Activated CD4-positive, alpha-beta T cell treated with anti-CD3 and anti-CD28 coated beads, Interleukin-2, amount 50 U/mL, for 1 hour (primary cell): Measurements from ENCODE around the gene ELOVL1.
"Not testable (repeated sequence)": the region's sequence is repeated elsewhere in the genome, so short reads cannot be mapped to it uniquely, and the experiment has no call there.

Experiments
- DNase-seq: peaks from one replicate; pipeline ENCODE4 v3.0.0-alpha.2; 2020

ELOVL1 gene

GRCh38 chr1:43367904-43368645 is at the start of gene ELOVL1:
TSS of gene ELOVL1 (minus strand) at chr1:43368011. CDS start at chr1:43365609, 2,402 bp downstream.
- peak; percentile 72 for DNase-seq

DNA sequence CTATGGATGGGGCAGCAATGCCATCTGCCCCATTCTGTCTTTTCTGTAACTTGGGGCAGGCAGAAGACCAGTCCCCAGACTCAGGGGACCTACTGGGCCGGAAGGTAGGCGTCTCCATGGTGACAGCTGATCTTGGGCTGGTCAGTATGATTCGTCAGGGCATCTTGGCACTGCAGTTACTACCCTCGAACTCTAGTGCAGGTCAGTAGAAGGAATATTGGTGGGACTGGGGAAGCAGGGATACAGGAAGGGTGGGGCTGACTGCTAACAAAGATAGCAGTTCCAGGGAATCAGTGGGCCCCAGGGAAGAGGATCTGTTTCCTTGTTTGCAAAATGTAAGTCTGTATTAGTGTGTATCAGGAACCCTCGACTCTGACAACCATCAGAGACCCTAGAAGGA is 48.1 kb upstream of the ELOVL1 start:
- DNase-seq = no peak

- DNase-seq = peak; percentile 64
These were observed 46.9 kb upstream of the ELOVL1 start for GRCh38 chr1:43414634-43415223.

DNA sequence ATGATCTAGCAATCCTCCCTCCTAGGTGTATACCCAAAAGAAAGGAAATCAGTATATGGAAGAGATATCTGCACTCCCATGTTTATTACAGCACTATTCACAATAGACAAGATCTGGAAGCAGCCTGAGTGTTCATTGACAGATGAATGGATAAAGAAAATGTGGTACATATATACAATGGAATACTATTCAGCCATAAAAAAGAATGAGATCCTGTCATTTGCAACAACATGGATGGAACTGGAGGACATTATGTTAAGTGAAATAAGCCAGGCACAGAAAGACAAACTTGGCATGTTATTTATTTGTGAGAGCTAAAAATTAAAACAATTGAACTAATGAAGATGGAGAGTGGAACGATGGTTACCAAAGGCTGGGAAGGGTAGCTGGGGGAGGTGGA is 45.6 kb upstream of the ELOVL1 start:
- not testable (repeated sequence) for DNase-seq

DNA sequence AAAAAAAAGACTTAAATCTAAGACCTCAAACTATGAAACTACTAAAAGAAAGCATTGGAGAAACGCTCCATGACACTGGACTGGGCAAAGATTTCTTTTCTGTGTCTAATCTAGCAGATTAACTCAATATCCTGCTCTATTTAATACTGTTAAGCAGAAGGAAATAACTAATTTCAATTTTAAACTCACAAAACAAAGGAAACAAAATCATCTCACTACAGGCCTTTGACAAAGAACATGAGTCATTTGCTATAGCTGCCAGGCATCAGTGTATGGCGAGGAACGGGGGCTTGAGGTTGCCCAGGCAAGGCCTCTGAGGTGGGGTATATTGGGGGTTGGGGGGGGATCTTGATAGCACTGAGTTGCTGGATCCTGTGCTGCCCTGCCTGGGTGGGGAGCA is 42.8 kb upstream of the ELOVL1 start:
- DNase-seq = no peak

DNA sequence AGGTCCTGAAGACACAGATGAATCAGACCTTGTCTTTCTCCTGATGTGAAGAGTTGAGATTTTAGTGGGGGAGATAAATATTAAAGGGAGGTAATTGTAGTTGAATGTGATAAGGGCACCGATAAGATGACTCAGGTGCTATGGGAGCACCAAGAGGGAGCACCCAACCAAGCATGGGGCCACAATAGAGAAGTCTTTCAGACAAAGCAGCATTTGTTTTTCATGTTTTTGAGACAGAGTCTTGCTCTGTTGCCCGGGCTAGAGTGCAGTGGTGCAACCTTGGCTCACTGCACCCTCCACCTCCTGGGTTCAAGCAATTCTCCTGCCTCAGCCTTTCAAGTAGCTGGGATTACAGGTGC is 38.0 kb upstream of the ELOVL1 start:
- no peak for DNase-seq

DNA sequence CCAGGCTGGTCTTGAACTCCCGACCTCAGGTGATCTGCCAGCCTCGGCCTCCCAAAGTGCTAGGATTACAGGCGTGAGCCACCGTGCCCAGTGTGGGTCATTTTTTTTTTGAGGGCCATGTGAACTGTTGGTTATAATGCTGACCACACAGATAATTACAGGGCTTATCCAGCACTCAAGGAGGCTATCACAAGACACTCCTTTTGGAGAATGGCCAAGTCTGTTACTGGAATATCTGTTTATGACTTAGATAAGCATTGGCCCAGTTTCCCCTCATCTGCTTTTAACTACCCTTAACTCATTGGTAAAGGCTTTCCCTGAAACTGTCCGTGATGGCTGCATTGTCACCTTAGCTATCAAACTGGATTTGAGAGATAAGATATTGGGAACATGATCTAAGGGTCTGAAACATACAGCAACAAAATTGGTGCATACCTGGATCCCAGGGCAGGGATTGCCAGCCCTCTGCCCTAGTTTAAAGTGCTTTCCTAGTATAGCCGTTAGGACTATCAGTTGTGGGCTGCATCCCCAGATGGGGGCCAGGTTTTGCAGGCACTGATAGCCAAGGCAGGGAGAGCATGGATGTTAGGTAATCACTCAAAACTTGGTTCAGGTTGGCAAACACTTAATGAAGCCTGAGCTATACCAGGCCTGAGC is 37.5 kb upstream of the ELOVL1 start:
- no peak for DNase-seq

- no peak for DNase-seq
These were observed 36.5 kb upstream of the ELOVL1 start for GRCh38 chr1:43404353-43404752.

- no peak for DNase-seq
These were observed 34.5 kb upstream of the ELOVL1 start for GRCh38 chr1:43402089-43402865.

- not testable (repeated sequence) for DNase-seq
These were observed 32.6 kb upstream of the ELOVL1 start for GRCh38 chr1:43400441-43400840.

- DNase-seq = no peak
These were observed 30.4 kb upstream of the ELOVL1 start for GRCh38 chr1:43398227-43398626.

DNA sequence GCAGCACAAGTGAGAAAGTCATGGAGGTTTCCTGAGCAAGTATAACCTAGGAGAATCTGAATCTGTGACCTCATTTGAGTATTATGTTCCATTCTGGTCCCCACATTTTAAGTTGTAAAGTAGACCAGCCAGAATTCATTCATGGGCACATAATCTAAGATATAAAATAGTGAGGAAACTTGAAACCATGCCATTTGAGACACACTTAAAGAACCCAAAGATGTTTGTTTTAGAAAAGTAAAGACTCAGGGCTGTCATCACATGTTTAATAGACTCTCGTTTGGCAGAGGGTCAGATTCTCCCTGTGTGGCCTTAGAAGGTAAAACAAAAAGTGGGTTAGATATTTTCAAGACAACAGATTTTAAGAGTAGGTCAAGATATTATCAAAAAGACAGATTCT is 28.2 kb upstream of the ELOVL1 start:
- DNase-seq = no peak

DNA sequence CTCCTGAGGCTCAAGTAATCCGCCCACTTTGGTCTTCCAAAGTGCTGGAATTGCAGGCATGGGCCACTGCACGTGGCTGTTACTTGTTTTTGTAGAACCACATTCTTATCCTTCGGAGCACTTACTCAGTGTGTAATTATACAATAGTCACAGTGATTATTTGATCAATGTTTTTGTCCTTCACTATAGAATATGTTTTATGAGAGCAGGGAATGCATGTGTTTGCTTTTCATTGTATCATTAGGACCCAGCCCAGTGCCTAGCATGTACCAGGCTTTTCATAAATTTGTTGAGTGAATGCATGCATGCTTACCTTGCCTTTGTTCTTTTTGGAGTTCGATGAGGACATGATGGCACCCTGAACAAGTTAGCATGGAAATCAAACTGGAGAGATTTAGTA is 27.7 kb upstream of the ELOVL1 start:
- no peak for DNase-seq

GRCh38 chr1:43392702-43393101 is 24.9 kb upstream of the ELOVL1 start:
- DNase-seq = no peak

- peak; percentile 92 for DNase-seq
These were observed 21.8 kb upstream of the ELOVL1 start, which contains the start of the genes MED8 and SZT2 for GRCh38 chr1:43389326-43390313. TSS of gene MED8 (minus strand) at chr1:43389800. CDS start at chr1:43389764, 36 bp downstream. TSS of gene SZT2 (plus strand) at chr1:43389899. CDS start at chr1:43389969, 70 bp downstream.

DNA sequence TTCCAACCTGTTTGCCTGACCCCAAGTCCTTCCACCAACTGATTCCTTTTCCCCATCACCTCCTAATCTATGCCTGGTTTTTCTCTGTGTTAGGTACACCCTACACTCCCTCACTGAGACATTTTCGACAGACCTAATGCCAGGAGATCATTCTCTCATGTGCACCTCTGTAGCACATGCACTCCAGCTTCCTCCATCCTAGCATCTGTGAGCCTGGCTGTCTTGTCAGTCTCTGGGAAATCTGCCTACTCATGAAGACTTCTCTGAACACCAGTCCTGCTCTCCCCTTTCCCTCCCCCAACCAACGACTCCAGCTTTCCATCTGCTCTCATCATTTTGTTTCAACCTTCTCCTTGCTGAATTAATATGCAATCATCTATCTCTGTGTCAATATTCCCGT is 20.8 kb upstream of the ELOVL1 start:
- DNase-seq = no peak

DNA sequence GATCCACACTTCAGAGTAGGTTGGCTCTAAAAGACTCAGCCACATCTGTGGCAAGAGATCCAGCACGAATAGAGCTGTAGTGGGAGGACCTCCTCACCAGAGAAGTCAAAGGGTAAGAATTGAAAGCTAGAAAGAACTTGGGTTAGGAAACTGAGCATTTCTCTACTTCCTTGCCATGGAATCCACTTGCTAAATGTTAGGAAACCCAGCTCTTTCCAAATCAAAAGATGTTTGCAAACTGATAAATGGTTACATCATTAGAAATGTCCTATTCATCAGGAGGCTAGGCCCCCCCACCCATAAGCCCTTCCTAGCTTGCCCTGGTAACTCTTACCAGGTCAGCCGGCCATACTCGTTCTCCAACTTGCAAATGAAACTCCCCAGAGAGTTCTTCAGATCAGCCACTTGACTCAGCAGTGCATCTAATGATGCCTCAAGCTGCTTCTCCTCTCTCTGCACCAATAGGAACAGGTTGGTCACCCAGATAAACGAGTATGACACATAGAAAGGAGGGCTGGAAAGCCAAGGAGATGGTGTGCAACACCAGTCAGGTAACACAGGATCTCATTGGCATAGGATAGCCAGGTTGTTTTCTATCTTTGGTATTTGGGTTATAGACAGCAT is 20.3 kb upstream of the ELOVL1 start:
- DNase-seq = no peak

GRCh38 chr1:43386676-43387075 is 18.9 kb upstream of the ELOVL1 start:
- no peak for DNase-seq

- DNase-seq = no peak
These were observed 15.6 kb upstream of the ELOVL1 start for GRCh38 chr1:43383449-43383848.

- DNase-seq = no peak
These were observed 14.4 kb upstream of the ELOVL1 start for GRCh38 chr1:43382027-43382779.

GRCh38 chr1:43381612-43382011 is 13.8 kb upstream of the ELOVL1 start:
- DNase-seq = no peak
